ENCODE data around the gene HOMER3. TPM values are rescaled to one million over a fixed set of nuclear protein-coding genes. Genes with fewer than 3 reads are reported as not detected.

HOMER3 gene
- total RNA-seq, 1 donor from 2014 or later = 222 TPM

DNA sequence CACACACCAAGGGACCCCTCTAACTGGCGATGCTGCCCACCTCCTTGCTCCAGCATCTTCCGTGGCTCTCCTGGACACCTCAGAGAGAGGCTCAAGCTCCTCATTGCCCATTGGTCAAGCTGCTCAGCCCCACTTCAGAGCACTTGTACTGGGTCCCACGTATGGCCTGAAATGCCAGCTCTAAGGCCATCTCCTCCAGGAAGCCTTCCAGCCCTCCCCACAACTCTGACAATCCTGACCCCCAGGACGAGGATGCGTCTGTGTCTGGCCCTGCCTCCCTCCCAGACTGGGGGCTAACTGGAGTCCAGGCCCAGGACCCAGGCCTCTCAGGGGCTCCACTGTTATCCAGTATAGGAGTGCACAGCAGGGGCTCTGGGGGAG is 7.9 kb upstream of the HOMER3 start:
- no peaks in the 10 kb centered on the region for H3K9me3 Mint-ChIP-seq (ENCODE audit: unreplicated experiment)
- H3K36me3 Mint-ChIP-seq (ENCODE audit: low read depth, unreplicated experiment) = peaks cover 8% of the 10 kb centered on the region
- H3K4me3 Mint-ChIP-seq (ENCODE audit: unreplicated experiment) = no peak overlapping the region
- peaks cover 5% of the 10 kb centered on the region for H3K27me3 Mint-ChIP-seq (ENCODE audit: unreplicated experiment)
- H3K27ac Mint-ChIP-seq (ENCODE audit: unreplicated experiment) = peak overlapping the region; percentile 57
- H3K4me1 Mint-ChIP-seq (ENCODE audit: unreplicated experiment) = peaks cover 5% of the 10 kb centered on the region
- TF ChIP-seq, protein P1, sequence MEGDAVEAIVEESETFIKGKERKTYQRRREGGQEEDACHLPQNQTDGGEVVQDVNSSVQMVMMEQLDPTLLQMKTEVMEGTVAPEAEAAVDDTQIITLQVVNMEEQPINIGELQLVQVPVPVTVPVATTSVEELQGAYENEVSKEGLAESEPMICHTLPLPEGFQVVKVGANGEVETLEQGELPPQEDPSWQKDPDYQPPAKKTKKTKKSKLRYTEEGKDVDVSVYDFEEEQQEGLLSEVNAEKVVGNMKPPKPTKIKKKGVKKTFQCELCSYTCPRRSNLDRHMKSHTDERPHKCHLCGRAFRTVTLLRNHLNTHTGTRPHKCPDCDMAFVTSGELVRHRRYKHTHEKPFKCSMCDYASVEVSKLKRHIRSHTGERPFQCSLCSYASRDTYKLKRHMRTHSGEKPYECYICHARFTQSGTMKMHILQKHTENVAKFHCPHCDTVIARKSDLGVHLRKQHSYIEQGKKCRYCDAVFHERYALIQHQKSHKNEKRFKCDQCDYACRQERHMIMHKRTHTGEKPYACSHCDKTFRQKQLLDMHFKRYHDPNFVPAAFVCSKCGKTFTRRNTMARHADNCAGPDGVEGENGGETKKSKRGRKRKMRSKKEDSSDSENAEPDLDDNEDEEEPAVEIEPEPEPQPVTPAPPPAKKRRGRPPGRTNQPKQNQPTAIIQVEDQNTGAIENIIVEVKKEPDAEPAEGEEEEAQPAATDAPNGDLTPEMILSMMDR (IDR thresholded peaks at IDR 0.05; ENCODE audit: unreplicated experiment) = no peak
- no peak for DNase-seq (ENCODE audit: low spot score)

DNA sequence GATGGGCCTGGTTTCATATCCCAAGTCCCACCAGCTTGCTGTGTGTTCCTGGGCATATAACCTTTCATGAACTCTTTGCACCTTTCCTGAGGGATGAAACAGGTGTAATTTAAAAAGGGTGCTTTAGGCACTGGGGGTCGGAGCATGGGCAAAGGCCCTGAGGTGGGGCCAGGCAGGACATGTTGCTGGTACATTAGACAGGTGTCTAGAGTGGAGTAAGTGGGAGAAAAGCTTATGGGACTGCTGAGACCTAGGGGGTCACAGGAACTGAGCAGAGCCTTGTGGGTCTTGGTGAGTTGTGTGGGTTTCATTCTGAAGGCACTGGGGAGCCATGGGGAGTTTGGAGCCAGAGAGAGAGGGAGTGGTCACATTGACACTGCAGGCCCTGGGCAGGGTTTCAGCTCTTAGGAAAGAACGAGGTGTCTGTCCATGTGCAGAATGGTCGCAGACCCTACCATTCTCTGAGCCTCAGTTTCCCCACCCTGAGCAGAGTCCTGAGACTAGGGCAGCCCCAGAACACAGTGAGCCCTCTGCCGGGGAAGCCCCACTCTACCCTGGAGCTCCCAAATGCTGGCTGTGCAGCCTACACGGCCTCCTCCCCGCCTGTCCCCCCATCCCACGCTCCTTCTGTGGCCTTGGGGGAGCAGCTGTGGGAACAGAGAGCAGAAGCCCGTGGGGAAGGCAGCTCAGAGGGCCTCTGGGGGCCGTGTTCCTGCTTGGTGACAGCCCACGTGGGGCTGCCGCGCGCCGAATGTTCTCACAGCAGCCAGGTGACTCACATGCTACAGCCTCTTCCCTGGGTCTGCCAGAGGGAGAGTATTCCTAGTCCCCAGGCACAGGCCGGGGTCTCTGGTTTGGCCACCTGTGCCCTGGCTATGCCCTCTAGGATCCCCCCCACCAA is 7.3 kb upstream of the HOMER3 start:
- Mint-ChIP-seq H3K36me3 (ENCODE audit: low read depth, unreplicated experiment) (peaks cover 8% of the 10 kb centered on the region), H3K27ac (ENCODE audit: unreplicated experiment) (peak overlapping the region; percentile 30), H3K9me3 (ENCODE audit: unreplicated experiment) (no peaks in the 10 kb centered on the region), H3K4me3 (ENCODE audit: unreplicated experiment) (no peak overlapping the region), H3K4me1 (ENCODE audit: unreplicated experiment) (peaks cover 5% of the 10 kb centered on the region), H3K27me3 (ENCODE audit: unreplicated experiment) (peaks cover 5% of the 10 kb centered on the region)
- DNase-seq (ENCODE audit: low spot score) = no peak
- TF ChIP-seq, protein P1 (IDR thresholded peaks at IDR 0.05; ENCODE audit: unreplicated experiment) = no peak

GRCh38 chr19:18946918-18947317 is 5.9 kb upstream of the HOMER3 start:
- Mint-ChIP-seq H3K9me3 (ENCODE audit: unreplicated experiment) (no peaks in the 10 kb centered on the region), H3K4me1 (ENCODE audit: unreplicated experiment) (peaks cover 7% of the 10 kb centered on the region), H3K27me3 (ENCODE audit: unreplicated experiment) (peaks cover 5% of the 10 kb centered on the region), H3K4me3 (ENCODE audit: unreplicated experiment) (no peak overlapping the region), H3K36me3 (ENCODE audit: low read depth, unreplicated experiment) (peaks cover 8% of the 10 kb centered on the region), H3K27ac (ENCODE audit: unreplicated experiment) (no peak overlapping the region)
- TF ChIP-seq, protein P1 (IDR thresholded peaks at IDR 0.05; ENCODE audit: unreplicated experiment) = no peak
- no peak for DNase-seq (ENCODE audit: low spot score)

- peak overlapping the region; percentile 79 for H3K4me3 Mint-ChIP-seq (ENCODE audit: unreplicated experiment)
- DNase-seq (ENCODE audit: low spot score) = no peak
- peaks cover 10% of the 10 kb centered on the region for H3K4me1 Mint-ChIP-seq (ENCODE audit: unreplicated experiment)
- peaks cover 8% of the 10 kb centered on the region for H3K36me3 Mint-ChIP-seq (ENCODE audit: low read depth, unreplicated experiment)
- no peaks in the 10 kb centered on the region for H3K9me3 Mint-ChIP-seq (ENCODE audit: unreplicated experiment)
- H3K27ac Mint-ChIP-seq (ENCODE audit: unreplicated experiment) = no peak overlapping the region
- H3K27me3 Mint-ChIP-seq (ENCODE audit: unreplicated experiment) = peaks cover 5% of the 10 kb centered on the region
- TF ChIP-seq, protein P1 (IDR thresholded peaks at IDR 0.05; ENCODE audit: unreplicated experiment) = no peak
Measured at GRCh38 chr19:18946335-18946734, 5.3 kb upstream of the HOMER3 start.

GRCh38 chr19:18945297-18945696 is 4.3 kb upstream of the HOMER3 start:
- H3K4me3 Mint-ChIP-seq (ENCODE audit: unreplicated experiment) = no peak overlapping the region
- H3K27ac Mint-ChIP-seq (ENCODE audit: unreplicated experiment) = no peak overlapping the region
- H3K9me3 Mint-ChIP-seq (ENCODE audit: unreplicated experiment) = no peaks in the 10 kb centered on the region
- peaks cover 5% of the 10 kb centered on the region for H3K27me3 Mint-ChIP-seq (ENCODE audit: unreplicated experiment)
- TF ChIP-seq, protein P1 (IDR thresholded peaks at IDR 0.05; ENCODE audit: unreplicated experiment) = no peak
- peaks cover 11% of the 10 kb centered on the region for H3K4me1 Mint-ChIP-seq (ENCODE audit: unreplicated experiment)
- H3K36me3 Mint-ChIP-seq (ENCODE audit: low read depth, unreplicated experiment) = peaks cover 8% of the 10 kb centered on the region
- DNase-seq (ENCODE audit: low spot score) = no peak

Measured in endothelial cell (in vitro differentiated cells).